ENCODE results near the gene FFAR3. TPM values are rescaled to one million over a fixed set of nuclear protein-coding genes. Genes with fewer than 3 reads are reported as not detected.

The FFAR3 gene
- total RNA-seq, 2 experiments from 2014 or later: 0.19 TPM; not detected in 1

DNA sequence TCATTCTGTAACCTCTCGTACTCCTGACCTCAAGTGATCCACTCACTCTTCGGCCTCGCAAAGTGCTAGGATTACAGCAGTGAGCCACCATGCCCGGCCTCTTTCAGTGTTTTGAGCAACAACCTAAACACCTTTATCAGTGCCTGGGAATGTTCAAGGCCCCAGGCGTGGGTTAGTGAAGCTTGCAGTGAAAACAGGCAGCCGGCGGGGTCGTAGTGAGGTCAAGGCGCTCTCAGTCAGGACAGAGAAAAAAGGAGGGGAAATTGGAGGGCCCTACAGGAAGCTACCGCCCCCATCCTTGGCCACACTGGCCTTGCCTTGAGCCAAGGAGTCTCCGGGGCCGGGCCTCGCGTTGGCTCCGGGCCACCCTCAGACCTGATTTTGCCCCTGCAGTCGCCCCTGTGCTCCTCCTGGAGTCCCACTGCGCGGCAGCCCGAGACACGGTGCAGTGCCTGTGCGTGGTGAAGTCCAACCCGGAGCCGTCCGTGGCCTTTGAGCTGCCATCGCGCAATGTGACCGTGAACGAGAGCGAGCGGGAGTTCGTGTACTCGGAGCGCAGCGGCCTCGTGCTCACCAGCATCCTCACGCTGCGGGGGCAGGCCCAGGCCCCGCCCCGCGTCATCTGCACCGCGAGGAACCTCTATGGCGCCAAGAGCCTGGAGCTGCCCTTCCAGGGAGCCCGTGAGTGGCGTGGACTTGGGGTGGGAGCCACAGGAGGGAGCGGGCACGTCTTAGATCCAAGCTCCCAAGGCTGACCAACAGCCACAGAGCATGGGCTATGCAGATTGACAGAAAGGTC lies 48.6 kb upstream of the FFAR3 start:
- H4K20me1 ChIP-seq (ENCODE audit: insufficient read depth, low read length): no peaks in the 10 kb centered on the region
- TF ChIP-seq, protein P1, sequence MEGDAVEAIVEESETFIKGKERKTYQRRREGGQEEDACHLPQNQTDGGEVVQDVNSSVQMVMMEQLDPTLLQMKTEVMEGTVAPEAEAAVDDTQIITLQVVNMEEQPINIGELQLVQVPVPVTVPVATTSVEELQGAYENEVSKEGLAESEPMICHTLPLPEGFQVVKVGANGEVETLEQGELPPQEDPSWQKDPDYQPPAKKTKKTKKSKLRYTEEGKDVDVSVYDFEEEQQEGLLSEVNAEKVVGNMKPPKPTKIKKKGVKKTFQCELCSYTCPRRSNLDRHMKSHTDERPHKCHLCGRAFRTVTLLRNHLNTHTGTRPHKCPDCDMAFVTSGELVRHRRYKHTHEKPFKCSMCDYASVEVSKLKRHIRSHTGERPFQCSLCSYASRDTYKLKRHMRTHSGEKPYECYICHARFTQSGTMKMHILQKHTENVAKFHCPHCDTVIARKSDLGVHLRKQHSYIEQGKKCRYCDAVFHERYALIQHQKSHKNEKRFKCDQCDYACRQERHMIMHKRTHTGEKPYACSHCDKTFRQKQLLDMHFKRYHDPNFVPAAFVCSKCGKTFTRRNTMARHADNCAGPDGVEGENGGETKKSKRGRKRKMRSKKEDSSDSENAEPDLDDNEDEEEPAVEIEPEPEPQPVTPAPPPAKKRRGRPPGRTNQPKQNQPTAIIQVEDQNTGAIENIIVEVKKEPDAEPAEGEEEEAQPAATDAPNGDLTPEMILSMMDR (conservative IDR thresholded peaks at IDR 0.05; ENCODE audit: low read length): no peak
- TF ChIP-seq EZH2phosphoT487 (IDR thresholded peaks at IDR 0.05; ENCODE audit: borderline replicate concordance, low read depth, low read length): no peak
- no TSS peak for BruUV-seq (replicated peaks)
- no peaks in the 10 kb centered on the region for H3K36me3 ChIP-seq (ENCODE audit: insufficient read depth, low read length)
- ChIA-PET POLR2A (no interaction called here), CTCF (ENCODE audit: unreplicated experiment) (no interaction called here)
- no peaks in the 10 kb centered on the region for H3K9me2 ChIP-seq (ENCODE audit: insufficient read depth, low read length)
- H3K4me2 ChIP-seq (ENCODE audit: low read length): no peak overlapping the region
- DNase-seq (ENCODE audit: low spot score): no peak
- no peak overlapping the region for H3K27ac ChIP-seq (ENCODE audit: low read depth, low read length, poor library complexity, severe bottlenecking)
- no peak overlapping the region for H3K4me3 ChIP-seq (ENCODE audit: low read depth, low read length, poor library complexity, severe bottlenecking)
- no peak overlapping the region for H2AFZ ChIP-seq (ENCODE audit: low read length)
- no peaks in the 10 kb centered on the region for H3K79me2 ChIP-seq (ENCODE audit: insufficient read depth, low read depth, low read length)
- H3K9me3 ChIP-seq (ENCODE audit: low read length): no peaks in the 10 kb centered on the region
- H3K4me1 ChIP-seq (ENCODE audit: insufficient read depth, low read length, poor library complexity, severe bottlenecking): peaks cover 76% of the 10 kb centered on the region
- intact Hi-C loops (cut with micrococcal nuclease; ENCODE audit: unreplicated experiment): no loop called here

DNA sequence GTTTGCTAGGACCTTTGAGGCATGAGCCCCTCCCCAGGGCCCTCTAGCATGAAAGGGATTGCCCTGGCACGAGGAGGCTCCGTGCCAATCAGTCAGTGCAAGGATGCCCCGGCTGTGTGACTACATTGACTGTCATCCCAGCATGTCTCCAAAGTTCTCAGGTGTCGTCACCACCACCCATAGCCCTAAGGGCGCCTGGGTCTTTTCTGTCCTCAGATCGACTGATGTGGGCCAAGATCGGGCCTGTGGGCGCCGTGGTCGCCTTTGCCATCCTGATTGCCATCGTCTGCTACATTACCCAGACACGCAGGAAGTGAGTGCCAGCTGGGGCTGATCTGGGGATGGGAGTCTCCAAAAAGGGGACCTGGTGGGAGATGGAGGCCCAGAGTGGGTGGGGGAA lies 47.9 kb upstream of the FFAR3 start:
- no peaks in the 10 kb centered on the region for H4K20me1 ChIP-seq (ENCODE audit: insufficient read depth, low read length)
- no peaks in the 10 kb centered on the region for H3K9me2 ChIP-seq (ENCODE audit: insufficient read depth, low read length)
- ChIA-PET POLR2A (no interaction called here), CTCF (ENCODE audit: unreplicated experiment) (no interaction called here)
- peaks cover 71% of the 10 kb centered on the region for H3K4me1 ChIP-seq (ENCODE audit: insufficient read depth, low read length, poor library complexity, severe bottlenecking)
- H3K36me3 ChIP-seq (ENCODE audit: insufficient read depth, low read length): no peaks in the 10 kb centered on the region
- TF ChIP-seq, protein P1 (conservative IDR thresholded peaks at IDR 0.05; ENCODE audit: low read length): no peak
- no peak for TF ChIP-seq EZH2phosphoT487 (IDR thresholded peaks at IDR 0.05; ENCODE audit: borderline replicate concordance, low read depth, low read length)
- BruUV-seq (replicated peaks): no TSS peak
- intact Hi-C loops (cut with micrococcal nuclease; ENCODE audit: unreplicated experiment): no loop called here
- H3K4me3 ChIP-seq (ENCODE audit: low read depth, low read length, poor library complexity, severe bottlenecking): no peak overlapping the region
- no peaks in the 10 kb centered on the region for H3K79me2 ChIP-seq (ENCODE audit: insufficient read depth, low read depth, low read length)
- H2AFZ ChIP-seq (ENCODE audit: low read length): no peak overlapping the region
- no peaks in the 10 kb centered on the region for H3K9me3 ChIP-seq (ENCODE audit: low read length)
- no peak overlapping the region for H3K4me2 ChIP-seq (ENCODE audit: low read length)
- DNase-seq (ENCODE audit: low spot score): no peak
- no peak overlapping the region for H3K27ac ChIP-seq (ENCODE audit: low read depth, low read length, poor library complexity, severe bottlenecking)

DNA sequence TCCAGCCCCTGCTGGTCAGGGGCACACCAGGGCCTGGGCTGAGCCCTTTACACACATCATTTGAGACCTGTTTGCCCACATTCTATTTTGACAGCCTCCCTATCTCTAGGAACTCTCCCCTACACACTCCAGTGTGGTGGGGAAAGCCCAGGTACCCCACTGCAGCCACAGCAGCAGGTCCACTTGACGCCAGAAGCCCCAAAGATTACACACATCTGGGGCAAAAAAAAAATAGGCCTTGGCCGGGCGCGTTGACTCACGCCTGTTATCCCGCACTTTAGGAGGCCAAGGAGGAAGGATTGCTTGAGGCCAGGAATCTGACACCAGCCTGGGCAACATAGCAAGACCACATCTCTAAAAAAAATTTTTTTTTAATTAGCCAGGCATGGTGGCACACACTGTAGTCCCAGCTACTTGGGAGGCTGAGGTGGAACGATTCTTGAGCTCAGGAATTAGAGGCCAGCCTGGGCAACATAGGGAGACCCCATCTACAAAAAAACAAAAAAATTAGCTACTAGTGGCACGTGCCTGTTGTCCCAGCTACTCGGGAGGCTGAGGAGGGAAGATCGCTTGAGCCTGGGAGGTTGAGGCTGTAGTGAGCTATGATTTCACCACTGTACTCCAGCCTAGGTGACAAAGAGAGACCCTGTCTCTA lies 47.3 kb upstream of the FFAR3 start:
- Histone ChIP-seq H3K9me2 (ENCODE audit: insufficient read depth, low read length) (no peaks in the 10 kb centered on the region), H3K9me3 (ENCODE audit: low read length) (no peaks in the 10 kb centered on the region), H3K79me2 (ENCODE audit: insufficient read depth, low read depth, low read length) (no peaks in the 10 kb centered on the region), H3K4me3 (ENCODE audit: low read depth, low read length, poor library complexity, severe bottlenecking) (no peak overlapping the region), H2AFZ (ENCODE audit: low read length) (no peak overlapping the region), H4K20me1 (ENCODE audit: insufficient read depth, low read length) (no peaks in the 10 kb centered on the region), H3K4me1 (ENCODE audit: insufficient read depth, low read length, poor library complexity, severe bottlenecking) (peaks cover 71% of the 10 kb centered on the region), H3K27ac (ENCODE audit: low read depth, low read length, poor library complexity, severe bottlenecking) (no peak overlapping the region), H3K4me2 (ENCODE audit: low read length) (no peak overlapping the region), H3K36me3 (ENCODE audit: insufficient read depth, low read length) (no peaks in the 10 kb centered on the region)
- ChIA-PET POLR2A (interaction anchor here (1.3 kb wide), 1 partner anchor 9 kb away, joined by 5 read pairs; no protein-coding TSS in a partner anchor), CTCF (ENCODE audit: unreplicated experiment) (no interaction called here)
- no peak for DNase-seq (ENCODE audit: low spot score)
- intact Hi-C loops (cut with micrococcal nuclease; ENCODE audit: unreplicated experiment): no loop called here
- TF ChIP-seq, protein P1 (conservative IDR thresholded peaks at IDR 0.05; ENCODE audit: low read length): no peak
- no peak for TF ChIP-seq EZH2phosphoT487 (IDR thresholded peaks at IDR 0.05; ENCODE audit: borderline replicate concordance, low read depth, low read length)
- no TSS peak for BruUV-seq (replicated peaks)
